Measurements from ENCODE around the gene CMIP.

The CMIP gene

GRCh38 chr16:81601008-81601428, 156.4 kb downstream of the CMIP start:
- Histone ChIP-seq H3K27ac (peak overlapping the region; percentile 33 to 57), H3K9me3 (no peaks in the 10 kb centered on the region), H3K36me3 (no peaks in the 10 kb centered on the region), H3K4me1 (peaks cover 0 to 30% (median 26%) of the 10 kb centered on the region in 4 donors), H3K27me3 (peaks cover 0 to 3% of the 10 kb centered on the region in 2 donors), H3K4me3 (no peak overlapping the region)
- intact Hi-C loops (cut with DNase I; ENCODE audit: low total_unique reads): loop anchor here (10.0 kb wide), 1 partner anchor 156 kb away; the partner anchor contains the start of gene CMIP
- DNase-seq: peak; percentile 35 to 77
- no peak for TF ChIP-seq CTCF (IDR thresholded peaks at IDR 0.05)

DNA sequence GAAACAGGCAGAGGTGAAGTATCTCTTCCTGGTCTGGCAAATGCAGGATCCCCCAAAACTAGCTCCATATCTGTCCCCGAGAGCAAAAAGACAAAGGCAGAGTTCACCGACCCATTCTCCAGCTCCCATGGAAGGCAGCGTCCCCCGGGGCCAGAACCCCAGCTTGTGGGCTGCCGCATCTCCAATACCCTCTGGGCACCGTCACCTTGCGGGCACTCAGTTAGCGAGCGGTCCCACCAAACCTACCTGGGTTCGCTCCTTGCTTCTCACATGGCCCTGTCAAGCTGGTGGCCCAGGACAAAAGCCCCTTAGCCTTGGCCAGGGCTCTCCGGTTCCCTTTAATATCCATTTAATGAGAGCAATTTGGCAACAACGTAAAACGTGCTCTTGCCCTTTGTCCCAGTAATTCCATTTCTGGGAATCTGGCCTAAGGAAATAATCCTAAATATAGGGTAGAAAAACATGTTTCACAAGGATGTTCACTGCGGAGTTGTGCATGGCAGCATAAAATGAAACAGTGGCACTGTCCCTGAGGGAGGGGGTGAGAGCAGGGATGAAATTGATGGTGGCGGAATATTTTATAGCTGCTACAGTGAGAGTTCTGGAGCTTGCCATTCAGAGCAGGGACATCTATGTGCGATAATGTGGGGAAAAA, 157.1 kb downstream of the CMIP start:
- DNase-seq: no peak
- intact Hi-C loops (cut with DNase I; ENCODE audit: low total_unique reads): loop anchor here (10.0 kb wide), 1 partner anchor 157 kb away; the partner anchor contains the start of gene CMIP

GRCh38 chr16:81602256-81602776, 157.7 kb downstream of the CMIP start:
- no peaks in the 10 kb centered on the region for H3K9me3 ChIP-seq
- TF ChIP-seq CTCF (IDR thresholded peaks at IDR 0.05): no peak
- no peak overlapping the region for H3K4me3 ChIP-seq
- peaks cover 0 to under 1% (median 0%) of the 10 kb centered on the region in 3 donors for H3K36me3 ChIP-seq
- H3K4me1 ChIP-seq: peaks cover 0 to 30% (median 26%) of the 10 kb centered on the region in 4 donors
- H3K27me3 ChIP-seq: peaks cover 0 to 3% of the 10 kb centered on the region in 2 donors
- DNase-seq: no peak
- no peak overlapping the region for H3K27ac ChIP-seq
- intact Hi-C loops (cut with DNase I; ENCODE audit: low total_unique reads): loop anchor here (10.0 kb wide), 1 partner anchor 158 kb away; the partner anchor contains the start of gene CMIP

More for the DNA sequence above, 157.1 kb downstream of the CMIP start:
- TF ChIP-seq CTCF (IDR thresholded peaks at IDR 0.05): no peak
- H3K9me3 ChIP-seq: no peaks in the 10 kb centered on the region
- peak overlapping the region; percentile 33 to 57 for H3K27ac ChIP-seq
- no peak overlapping the region for H3K4me3 ChIP-seq
- H3K27me3 ChIP-seq: peaks cover 0 to 3% of the 10 kb centered on the region in 2 donors
- peaks cover 0 to 30% (median 26%) of the 10 kb centered on the region in 4 donors for H3K4me1 ChIP-seq
- H3K36me3 ChIP-seq: no peaks in the 10 kb centered on the region

- H3K27me3 ChIP-seq: peaks cover 0 to 3% of the 10 kb centered on the region in 2 donors
- no peaks in the 10 kb centered on the region for H3K9me3 ChIP-seq
- peaks cover 0 to 30% (median 26%) of the 10 kb centered on the region in 4 donors for H3K4me1 ChIP-seq
- peaks cover 0 to 5% (median 0%) of the 10 kb centered on the region in 3 donors for H3K36me3 ChIP-seq
- no peak overlapping the region for H3K4me3 ChIP-seq
- TF ChIP-seq CTCF (IDR thresholded peaks at IDR 0.05): no peak
- intact Hi-C loops (cut with DNase I; ENCODE audit: low total_unique reads): loop anchor here (10.0 kb wide), 1 partner anchor 158 kb away; the partner anchor contains the start of gene CMIP
- H3K27ac ChIP-seq: no peak overlapping the region
- no peak for DNase-seq
These were observed 158.2 kb downstream of the CMIP start for GRCh38 chr16:81602792-81603191.

- intact Hi-C loops (cut with DNase I; ENCODE audit: low total_unique reads): loop anchor here (10.0 kb wide), 1 partner anchor 160 kb away; the partner anchor contains the start of gene CMIP
- no peak for DNase-seq
- TF ChIP-seq CTCF (IDR thresholded peaks at IDR 0.05): no peak
- no peak overlapping the region for H3K27ac ChIP-seq
- H3K4me3 ChIP-seq: no peak overlapping the region
- no peaks in the 10 kb centered on the region for H3K9me3 ChIP-seq
- H3K36me3 ChIP-seq: peaks cover 0 to 5% (median 5%) of the 10 kb centered on the region in 3 donors
- H3K4me1 ChIP-seq: peaks cover 0 to 39% (median 34%) of the 10 kb centered on the region in 4 donors
- peaks cover 0 to 3% of the 10 kb centered on the region in 2 donors for H3K27me3 ChIP-seq
These were observed 160.4 kb downstream of the CMIP start for GRCh38 chr16:81604960-81605383.
